ENCODE results near the gene RDX.

GRCh38 chr11:110294509-110294908 is 1.9 kb downstream of the RDX start:
- no peak for TF ChIP-seq POLR2A (IDR thresholded peaks at IDR 0.05)
- no peak for TF ChIP-seq CTCF (IDR thresholded peaks at IDR 0.05)

Measured in lower leg skin (tissue), 3 donors.